Activated CD4-positive, alpha-beta T cell treated with anti-CD3 and anti-CD28 coated beads for 4 hours (primary cell): ENCODE data around the gene TSPAN9.

Experiments used
- DNase-seq, 2 donors: peaks; one replicate each; pipeline ENCODE4 v3.0.0-alpha.2; 2020

Gene TSPAN9

DNA sequence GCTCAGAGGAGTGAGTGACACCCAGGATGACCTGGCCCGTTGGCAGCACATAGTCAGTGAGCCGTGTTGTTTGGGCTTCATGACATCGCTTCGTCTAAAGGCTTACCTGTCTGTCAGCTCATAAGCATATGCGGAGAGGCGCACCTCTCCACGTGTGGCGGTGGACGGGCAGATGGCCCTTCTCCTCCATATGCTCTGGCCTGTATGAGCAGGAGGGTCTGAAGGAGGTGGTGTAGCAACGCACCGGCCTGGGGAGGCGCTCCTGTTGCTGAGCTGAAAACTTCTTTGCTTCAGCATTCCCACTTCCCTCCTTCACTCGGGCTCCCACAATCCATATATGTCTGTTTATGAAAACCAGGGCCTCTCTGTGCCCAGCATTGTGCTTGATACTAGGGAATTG, 186.1 kb downstream of the TSPAN9 start:
- DNase-seq: no peak

DNA sequence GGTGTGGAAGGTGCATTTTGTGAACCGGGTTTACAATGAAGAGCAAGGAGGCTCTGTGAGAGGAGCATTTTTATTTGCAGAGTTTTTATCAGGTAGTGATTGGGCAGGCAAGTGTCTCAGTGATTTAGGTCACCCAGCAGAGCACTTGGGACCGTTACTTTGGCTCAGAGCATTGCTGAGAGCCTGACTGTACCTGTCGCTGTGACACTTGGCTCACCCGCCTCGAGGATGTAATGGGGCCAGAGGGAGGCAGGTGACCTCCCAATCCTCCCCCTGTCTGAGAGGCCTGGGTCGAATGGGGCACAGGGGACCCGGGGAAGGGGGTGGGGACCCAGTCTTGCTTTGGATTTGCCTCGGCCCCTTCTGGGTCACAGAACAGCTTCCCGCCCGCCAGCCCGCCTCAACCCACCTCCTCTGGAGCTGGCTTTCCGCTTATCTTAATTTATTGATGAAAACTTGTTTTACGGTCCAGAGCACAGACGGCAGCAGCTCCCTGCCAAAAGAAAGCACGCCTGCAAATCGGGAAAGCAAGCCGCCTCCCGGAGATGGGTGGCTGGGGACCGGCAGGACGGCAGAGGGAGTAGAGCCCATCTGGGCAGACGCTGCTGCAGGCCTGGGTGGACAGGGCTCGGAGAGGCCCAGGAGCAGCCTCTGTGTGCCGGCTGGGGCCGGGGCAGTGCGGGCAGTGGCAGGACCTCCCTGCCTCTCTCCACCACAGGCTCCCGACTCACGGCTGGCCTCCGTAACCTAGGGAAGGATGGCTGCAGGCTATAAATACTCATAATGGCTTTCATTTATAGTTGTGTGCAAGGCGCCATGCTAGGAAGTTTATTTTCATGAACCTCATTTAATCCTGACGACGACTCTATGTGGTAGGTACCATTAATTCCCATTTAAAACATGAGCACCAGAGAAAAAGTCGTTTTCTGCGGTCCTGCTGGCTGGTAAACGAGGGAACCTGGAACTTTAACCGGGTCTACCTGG, 187.1 kb downstream of the TSPAN9 start:
- no peak for DNase-seq

DNA sequence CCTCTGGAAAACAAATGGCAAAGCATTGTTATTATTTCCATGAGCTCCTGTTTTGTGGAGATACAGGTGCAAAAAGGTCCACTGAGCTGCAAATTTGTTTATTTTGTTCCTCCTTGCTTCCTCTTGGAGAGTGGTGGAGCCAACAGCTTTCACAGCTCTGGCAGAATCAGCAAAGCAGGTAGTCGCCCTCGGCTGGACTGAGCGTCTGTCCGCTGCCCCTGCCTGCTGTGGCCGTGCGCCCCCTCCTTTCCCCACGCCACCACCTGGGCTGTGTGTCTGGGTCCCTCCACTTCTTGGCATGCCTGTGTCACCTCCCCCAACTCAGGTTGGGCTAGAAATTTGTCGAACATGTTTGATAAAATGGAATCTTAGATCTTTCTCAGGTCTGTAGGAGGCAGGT, 188.2 kb downstream of the TSPAN9 start:
- no peak for DNase-seq

DNA sequence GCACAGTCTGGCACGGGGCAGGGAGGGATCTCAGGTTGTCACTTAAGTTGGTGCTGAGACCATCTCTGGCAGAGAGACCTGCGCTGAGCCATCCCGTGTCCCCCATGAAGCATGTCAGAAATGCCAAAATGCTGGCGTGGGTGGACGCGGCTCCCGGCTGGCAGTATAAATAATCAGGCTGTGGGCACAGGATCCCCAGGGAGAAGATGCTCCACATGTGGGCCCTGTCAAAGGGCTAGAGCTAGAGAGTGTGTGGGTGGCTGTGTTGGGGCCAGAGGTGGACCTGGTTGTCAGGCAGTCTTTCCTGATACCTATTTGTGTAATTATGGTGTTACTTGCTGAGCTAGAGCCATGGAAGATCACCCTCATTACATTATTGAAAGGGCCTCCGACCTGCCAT, 189.5 kb downstream of the TSPAN9 start:
- DNase-seq: no peak

DNA sequence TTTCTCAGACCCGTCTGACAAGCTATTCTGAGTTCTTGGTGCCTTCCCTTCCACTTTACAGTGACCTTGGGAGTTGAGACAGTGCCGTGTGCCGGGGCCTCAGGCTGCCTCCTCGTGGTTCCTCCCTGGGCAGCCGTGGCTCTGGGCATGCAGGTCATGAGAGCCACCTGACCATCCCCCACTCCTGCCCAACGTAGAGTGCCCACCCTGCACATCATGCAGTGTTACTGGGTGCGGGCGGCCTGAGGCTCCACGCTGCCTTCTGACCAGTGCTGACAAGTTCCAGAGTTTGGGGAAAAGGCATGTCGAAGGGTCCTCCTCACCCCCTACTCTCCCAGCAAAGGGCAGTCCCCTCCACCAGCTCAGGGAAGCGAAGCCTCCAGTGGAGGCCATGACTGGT, 190.5 kb downstream of the TSPAN9 start:
- DNase-seq: no peak

DNA sequence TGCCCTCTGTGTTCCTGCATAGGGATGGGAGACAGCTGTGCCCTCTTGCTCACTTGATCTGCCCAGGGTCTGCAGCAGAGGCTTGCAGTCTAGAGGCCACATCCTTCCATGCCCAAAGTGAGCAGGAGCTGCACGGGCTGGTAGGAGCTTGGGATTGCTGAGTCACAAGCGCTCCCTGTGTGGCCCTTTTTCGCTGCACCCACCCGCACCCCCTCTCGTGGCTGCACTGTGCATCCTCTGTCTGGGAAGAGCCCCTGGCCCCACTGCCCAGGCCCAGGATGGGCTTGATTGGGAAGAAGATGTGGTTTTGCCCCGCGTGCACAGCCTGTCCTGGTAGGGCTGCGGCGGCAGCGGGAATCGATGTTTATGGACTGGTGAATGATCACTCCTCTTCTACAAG, 192.4 kb downstream of the TSPAN9 start:
- no peak for DNase-seq

DNA sequence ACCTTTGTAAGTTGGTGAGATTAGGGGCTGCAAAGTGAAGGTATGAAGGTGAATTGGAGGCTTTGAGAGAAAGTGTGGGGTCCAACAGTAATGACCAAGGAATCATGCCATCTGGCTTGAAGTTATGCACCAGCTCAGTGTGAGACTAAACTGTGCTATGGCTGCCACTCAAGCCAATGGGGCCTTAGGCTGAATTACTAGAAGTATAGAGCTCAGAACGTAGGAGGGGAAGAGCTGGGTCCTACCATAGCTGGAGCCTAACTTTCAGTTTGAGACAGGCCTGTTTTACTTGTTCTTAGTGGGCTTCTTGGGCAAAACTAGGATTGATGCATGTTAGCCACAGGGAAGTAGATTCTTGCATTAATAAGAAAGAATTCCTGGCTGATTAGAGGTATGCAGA, 194.0 kb downstream of the TSPAN9 start:
- DNase-seq: no peak

DNA sequence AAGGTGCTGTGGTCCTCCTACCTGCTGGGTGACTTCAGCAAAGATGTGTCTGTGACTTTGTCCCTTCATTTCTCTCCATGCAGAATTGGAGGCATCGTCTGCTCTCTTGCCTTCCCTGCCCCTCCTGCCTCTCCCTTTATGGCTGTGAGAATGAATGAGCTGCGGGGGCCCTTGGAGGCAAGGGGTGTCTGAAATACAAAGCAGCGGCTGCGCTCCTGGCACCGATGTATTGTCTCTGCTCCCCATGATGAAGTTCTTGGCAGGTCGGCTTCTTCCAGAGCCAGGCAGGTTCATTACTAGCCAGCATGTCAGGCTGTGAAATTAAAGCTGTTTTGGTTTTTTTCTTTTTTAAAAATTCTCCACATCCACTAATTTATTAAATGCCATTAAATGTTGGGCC, 194.5 kb downstream of the TSPAN9 start:
- DNase-seq: no peak

DNA sequence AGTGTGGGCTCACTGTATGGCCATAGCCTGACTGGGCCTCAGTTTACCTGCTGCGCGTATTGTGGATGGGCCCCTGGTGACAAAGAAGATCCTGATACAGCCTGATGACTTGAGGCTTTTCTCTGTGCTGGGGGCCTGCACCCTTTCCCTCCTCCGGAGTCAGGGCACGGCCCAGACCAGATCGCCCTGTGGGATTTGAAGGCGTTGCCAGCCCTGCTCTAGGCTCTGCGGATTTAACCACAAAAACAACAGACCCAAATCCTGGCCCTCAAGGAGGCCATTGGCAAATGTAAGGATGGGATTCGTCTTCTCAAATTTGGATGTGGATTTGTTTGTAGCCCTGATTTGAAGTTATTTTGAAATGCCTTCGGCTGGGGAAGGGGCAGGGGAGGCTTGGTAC, 195.8 kb downstream of the TSPAN9 start:
- DNase-seq: no peak

DNA sequence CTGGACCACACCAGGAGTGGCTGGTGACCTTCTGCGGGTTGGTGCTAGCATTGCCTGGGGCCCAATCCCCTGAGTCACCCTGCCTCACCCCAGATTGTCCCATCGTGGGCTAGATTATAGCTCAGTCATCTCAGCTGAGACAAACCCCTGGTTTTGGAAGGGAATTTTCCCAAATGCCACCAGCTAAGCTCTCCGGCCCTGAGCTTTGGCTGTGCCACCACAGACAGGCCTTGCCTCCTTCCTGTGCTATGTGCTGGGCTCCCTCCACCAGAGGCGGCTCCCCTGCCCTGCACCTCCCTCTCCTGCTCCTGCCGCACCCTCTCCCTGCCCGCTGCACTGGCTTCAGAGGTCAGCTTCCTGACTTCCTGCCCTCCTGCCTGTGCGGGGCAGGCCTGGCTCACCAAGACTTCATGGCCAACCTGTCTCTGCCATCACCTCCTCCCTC, 196.3 kb downstream of the TSPAN9 start:
- no peak for DNase-seq

DNA sequence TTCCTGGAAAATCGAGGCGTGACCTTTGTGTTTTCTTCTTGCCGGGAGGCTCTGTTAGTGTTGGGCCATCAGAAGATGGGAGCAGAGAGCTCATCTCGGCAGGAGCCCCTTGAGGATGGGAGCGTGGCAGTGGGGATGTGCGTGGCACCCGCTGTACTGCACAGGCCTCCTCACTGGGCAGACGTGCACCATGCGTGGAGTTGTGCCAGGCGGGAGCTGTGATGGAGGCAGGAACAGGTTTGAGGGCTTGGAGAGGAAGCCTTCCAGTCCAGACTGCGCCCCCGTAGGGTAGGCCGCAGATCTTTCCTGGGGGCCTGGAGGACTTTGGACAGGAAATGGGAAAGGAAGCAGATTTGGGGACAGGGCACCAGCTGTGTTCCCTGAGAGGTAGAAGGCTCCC, 197.5 kb downstream of the TSPAN9 start:
- no peak for DNase-seq

DNA sequence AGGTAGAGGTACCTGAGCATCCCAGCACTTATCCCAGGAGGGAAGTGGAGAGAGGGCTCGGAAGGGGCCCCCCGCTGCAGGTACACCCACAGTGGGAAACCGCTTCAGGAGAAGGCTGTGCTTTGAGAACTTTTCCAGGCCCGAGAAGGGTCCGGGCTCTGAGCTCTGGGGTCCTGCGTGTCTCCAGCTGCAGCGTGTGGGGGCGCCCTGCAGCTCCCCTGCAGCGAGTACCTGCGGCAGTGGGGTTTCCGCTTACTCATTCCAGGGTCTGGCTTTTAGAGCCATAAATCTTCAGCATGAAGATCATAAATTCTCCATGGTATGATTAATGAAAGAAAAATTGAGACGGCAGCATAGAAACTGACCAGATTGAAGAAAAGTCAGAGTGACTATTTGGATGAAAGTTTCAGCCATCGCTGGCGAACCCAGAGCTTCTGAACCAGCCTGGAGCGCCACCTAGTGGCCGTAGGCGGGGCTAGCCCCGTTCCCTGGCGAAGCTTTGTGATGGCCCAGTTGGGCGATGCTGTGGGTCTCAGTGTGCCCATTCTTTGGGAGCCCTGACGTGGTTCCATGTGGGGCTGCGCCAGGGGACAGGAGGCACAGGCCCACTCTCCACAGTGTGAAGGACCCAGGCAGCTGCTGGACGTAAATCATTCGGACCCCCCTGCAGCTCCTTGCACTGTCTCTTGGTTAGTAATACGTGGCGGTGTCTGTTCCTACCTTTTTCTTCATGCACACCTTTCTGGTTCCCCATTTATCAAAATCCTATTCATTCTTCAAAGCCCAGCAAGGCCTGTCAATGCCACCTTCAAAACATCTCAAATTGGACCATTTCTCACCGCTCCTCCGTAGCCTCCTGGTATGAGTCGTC, 198.2 kb downstream of the TSPAN9 start:
- DNase-seq: peak; percentile 57 to 63

DNA sequence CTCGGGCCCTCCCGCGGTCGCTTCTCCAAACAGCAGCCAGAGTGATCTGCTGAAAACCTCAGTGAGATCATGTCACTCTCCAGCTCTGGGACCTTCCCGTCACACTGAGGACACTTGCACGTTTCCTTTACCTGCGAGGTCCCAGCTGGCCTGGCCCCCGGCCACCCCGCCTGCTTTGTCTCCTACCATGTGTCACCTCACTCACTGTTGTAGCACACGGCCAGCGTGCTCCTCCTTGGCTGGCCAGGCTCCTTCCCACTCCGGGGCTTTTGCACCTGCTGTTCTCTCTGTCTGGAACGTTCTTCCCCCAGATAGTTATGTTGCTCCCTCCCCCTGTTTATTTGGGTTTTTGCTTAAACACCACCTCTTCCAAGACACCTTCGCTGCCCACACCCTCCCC, 199.0 kb downstream of the TSPAN9 start:
- no peak for DNase-seq

DNA sequence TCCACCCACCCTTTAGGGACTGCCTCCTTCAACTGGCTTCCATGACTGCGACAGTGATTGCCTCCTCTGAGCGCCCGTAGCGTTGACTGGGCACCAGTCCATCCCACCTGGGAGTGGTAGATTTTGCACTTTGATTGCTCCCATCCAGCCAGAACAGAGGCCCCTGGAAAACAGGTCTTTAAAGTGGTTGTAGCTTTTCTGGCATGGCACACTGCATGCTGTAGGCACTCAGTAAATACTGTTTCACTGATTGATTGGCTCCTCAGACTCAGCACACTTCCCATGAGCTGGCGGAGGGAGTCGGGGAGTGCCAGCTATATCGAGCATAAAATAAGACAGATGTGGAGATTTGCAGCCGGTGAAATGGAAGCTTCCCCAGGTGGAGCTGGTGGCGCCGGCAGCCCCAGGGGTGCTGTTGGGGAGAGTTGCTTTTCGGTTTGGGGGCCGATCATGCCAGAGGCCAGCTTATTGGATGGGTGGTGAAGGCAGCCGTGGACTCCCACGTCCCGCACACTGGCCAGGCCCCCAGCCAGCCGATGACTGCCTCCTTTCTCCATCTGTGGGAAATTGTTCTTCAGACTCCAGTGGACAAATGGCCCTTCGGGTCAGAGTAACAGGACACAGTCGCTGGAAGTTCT, 200.2 kb downstream of the TSPAN9 start:
- DNase-seq: no peak

DNA sequence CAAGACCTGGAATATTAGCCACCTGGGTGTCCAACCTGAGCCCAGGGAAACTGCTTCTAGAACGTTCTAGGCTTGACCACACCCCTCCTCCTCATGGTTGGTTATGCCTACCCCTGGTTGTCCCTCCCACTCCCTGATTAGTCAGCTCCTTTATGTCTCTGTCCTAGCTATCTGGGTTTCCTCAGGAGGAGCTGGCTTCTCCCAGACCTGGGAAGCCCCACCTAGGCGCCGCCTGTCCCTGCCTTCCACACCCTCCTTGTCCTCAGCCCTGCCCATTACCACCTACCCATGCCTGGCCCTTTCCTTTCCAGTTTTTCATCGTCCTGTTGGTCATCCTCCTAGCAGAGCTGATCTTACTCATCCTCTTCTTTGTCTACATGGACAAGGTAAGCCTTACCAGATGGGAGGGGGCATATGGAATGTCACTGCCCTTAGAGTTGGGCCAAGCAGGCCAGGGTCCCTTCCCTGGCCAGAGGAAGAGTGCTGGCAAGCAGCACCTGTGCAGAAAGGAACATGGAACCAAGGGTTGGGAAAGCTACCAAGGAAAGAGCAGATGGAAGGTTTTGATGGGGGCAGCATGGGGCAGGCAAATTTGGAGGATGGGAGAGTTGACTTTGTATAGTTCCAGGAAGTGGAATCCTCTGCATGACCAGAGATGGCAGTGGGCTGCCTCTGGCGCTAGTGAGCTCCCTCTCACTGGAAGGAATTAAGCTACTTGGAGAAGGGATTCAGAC, 201.7 kb downstream of the TSPAN9 start:
- no peak for DNase-seq

DNA sequence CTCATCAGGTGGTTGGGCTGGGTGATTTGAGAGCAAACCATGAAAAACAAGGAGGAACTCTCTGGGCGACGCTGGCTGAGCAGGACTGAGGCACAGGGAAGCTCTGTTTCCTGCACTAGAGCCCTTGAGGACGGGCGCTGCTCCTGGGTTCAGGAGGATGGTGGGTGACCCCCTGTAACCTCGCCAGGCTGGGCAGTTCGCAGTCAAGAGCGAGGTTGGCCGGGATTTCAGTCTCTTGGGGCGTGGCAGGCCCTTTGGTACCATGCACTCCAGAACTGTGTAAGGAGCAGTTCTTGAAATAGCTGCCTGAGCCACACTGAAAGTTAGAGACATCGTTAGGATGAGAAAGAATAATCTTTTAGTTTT, 202.2 kb downstream of the TSPAN9 start:
- no peak for DNase-seq

DNA sequence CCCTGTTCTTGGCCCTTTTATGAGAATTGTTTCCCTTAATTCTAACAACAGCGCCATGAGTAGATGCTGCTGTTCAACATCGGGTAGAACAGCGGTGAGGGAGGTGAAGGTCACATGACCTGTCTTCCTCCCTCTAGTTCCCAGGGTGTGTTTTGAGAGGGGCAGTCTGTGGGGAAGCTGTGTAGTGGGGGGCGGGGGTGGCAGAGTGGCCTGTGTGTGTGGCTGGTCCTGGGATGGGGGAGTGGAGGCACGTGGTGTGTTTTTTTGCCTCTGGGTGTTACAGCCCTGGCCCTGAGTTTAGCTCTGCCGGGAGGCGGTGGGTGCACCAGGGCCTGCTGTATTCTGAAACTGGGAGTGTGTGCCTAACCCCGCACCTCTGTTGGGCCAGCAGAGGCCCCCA, 202.7 kb downstream of the TSPAN9 start:
- no peak for DNase-seq

DNA sequence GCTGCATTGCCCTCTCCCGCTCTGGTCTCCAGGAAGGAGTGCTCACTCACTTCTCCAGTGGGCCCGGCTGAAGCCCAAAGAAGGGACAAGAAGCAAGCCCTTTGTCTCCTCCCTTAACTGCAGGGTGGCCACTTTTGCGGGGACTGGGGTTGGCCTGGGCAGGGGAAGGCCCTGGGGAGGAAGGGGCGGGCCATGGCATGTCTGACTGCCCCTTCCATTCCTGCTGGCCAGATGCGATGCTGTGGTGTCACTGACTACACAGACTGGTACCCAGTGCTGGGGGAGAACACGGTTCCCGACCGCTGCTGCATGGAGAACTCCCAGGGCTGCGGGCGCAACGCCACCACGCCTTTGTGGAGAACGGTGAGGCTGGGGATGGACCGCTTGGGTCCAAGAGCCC, 203.8 kb downstream of the TSPAN9 start:
- DNase-seq: no peak

DNA sequence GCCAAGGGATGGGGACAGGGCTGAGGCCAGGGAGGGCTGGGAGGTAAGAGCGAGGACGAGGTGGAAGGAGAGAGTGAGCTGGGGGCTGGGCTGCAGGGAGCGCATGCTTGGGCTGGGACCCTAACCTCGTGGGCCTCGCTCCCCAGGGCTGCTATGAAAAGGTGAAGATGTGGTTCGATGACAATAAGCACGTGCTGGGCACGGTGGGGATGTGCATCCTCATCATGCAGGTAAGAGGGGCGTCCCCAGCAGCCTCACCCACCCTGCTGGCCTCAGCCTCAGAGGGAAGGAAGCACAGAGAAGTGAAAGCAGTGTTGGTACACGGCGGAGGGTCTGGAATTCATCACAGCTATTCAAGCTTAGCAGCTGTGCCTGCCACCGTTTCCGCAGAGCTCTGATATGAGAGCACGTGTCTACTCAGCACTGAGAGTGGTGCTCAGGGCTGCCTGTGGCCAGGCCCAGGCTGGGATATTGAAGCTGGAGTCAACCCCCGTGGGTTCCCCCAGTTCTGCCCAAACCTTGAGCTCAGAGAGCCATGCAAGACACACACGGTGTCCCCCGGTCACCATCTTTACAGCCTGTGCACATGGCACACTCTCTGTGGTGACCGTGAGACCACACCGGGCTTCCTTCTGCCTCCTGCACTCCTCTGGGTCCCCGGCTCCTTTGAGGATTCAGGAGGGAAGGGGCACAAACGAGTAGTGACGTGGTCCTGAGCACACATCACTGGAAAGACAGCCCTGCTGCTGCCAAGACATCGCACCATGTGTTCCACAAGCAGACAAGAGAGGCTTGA, 204.6 kb downstream of the TSPAN9 start:
- no peak for DNase-seq

DNA sequence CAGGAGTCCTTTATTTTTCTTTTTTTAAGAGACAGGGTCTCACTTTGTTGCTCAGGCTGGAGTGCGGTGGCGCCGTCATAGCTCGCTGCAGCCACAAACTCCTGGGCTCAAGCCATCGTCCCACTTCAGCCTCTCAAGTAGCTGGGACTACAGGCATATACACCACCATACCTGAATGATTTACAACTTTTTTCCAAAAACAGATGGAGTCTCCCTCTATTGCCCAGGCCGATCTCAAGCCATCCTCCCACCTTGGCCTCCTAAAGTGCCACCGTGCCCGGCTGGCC, 205.1 kb downstream of the TSPAN9 start:
- no peak for DNase-seq

DNA sequence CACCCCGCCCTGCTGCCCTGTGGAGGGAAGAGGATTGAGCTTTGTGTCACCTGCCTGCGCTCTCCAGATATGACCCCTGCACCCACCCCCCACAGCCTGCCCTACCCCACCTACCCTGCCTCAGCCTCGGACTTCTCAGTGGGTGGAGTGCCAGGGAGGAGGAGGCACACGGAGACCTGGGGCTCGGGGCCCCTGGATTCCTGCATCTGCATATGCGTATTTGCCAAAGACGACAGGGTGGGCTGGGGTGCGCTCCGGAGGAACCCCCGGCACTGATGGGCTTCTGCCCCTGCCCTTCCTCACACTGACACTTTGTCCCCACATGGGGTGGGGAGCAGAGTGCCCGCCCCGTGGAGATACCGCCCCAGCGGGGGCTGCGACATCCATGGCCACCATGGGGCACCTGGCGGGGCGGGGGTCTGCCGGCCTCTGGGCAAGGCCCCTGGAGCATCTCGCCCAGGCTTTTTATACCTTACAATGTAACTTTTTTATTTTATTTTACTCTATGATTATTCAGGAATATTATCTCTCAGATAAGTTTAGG, 206.0 kb downstream of the TSPAN9 start:
- no peak for DNase-seq

DNA sequence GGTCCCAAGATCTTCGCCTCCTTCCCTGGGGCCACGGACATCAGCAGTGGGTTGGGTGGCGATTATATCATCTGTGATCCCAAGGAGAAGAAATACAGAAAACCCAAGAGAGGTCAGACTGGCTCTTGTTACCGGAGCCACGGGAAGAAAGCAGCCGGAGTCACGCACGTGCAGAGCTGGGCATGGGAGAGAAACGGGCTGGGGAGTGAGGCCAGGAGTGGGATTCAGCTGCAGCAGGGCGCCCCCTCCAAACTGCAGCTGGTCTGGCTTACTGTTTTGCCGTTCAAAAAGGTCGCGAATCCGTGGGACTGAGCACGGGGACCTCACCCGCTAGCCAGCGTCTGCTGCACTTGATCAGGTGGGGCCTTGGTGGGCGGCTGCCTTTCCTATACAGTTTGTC, 207.2 kb downstream of the TSPAN9 start:
- DNase-seq: no peak
